KOPT-K1 (cell line): ENCODE measurements around the gene LGALS9C.
"Not testable (repeated sequence)": the region's sequence is repeated elsewhere in the genome, so short reads cannot be mapped to it uniquely, and the experiment has no call there.

Source experiments
- H3K27ac ChIP-seq: fragments of 200-600 bp; sonication (generic); 2 replicates; pipeline ENCODE4 v1.5.1; 2016; ENCODE audit warnings: antibody characterized with exemption, mild to moderate bottlenecking, low read depth, low read length; ENCODE audit not compliant: poor library complexity, severe bottlenecking
- H3K36me3 ChIP-seq: fragments of 200-600 bp; sonication (generic); 2 replicates; pipeline ENCODE4 v1.5.1; 2017; ENCODE audit warnings: antibody characterized with exemption, mild to moderate bottlenecking, low read length, moderate library complexity; ENCODE audit not compliant: insufficient read depth
- H3K9me3 ChIP-seq: fragments of 200-600 bp; sonication (generic); 2 replicates; pipeline ENCODE4 v1.5.1; 2017; ENCODE audit warnings: antibody characterized with exemption, low read length, mild to moderate bottlenecking; ENCODE audit not compliant: insufficient read depth, poor library complexity, severe bottlenecking

Gene LGALS9C

DNA sequence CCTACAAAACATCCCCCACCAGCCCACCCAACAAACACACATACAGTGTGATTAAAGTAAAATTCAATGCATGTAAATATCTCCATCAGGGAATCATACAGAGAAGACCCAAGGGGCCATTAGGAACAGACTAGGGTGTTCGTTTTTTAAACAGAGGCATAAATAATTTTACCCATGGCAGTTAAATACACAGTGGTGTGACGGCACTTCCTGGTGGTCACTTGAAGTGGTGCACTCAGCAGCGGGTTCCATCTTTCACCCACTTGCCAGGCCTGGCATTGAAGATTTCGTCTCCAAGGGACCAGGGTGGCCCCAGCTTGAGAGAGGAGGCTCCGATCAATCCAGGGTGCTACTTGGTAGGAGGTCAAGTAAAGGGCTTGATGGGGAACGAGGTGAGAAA lies 20.5 kb downstream of the LGALS9C start:
- H3K9me3 ChIP-seq, H3K36me3 ChIP-seq, H3K27ac ChIP-seq: not testable (repeated sequence)

DNA sequence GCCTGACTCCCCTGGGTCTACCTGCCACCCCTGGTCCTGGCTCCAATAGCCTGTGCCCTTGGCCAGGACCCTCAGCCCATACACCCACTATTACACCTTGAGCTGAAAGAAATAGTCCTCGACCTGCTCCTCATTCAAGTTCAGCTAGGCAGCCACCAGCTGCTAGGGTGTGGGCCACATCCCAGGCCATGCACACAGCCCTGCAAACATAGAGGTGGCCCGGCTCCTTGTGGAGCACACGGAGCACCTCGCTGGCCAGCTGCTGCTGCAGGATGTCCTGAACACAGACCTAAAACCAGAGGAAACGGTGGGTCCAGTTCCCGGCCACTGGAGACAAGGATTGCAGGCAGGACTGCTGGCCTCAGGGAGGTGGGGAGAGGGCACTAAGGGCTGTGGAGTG lies 22.5 kb downstream of the LGALS9C start:
- H3K27ac ChIP-seq, result not testable (repeated sequence)

DNA sequence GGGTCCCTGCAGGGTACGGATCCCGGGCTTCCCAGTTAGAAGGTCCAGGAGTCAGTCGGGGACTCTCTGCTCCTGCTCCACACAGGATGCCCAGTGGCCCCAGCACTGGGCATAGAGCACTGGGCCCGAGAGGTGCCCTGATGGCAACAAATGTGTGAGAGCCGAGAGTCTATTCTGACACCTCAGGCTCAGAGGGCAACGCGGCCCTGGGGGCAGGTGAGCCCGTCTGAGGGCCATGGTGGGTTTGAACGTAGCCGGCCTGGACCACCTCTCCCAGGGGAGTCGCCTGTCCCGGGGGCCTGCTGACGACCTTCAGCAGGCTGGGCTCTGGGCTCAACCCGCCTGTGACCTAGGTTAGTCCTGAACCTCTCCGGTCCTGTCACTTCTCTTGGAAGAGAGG lies 23.2 kb downstream of the LGALS9C start:
- not testable (repeated sequence) for H3K36me3 ChIP-seq

More for the DNA sequence above, 22.5 kb downstream of the LGALS9C start:
- not testable (repeated sequence) for H3K36me3 ChIP-seq, H3K9me3 ChIP-seq

DNA sequence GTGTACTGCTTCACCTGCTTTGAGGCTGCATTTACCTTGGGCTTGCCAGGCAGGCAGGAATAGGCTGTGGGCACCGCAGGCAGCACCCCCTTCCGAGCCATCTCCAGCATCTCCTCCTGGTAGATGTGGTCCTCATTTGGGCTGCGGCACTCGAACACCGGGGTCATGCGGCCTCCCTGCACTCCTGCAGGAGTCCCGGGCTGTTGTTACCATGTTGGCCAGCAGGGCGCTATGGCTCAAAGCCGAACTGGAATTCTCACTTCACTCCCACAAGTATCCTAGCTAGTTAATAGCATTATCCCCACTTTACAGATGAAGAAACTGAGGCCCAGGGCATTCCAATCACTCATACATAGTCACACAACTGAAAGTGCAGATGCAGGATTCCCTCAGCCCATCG lies 23.7 kb downstream of the LGALS9C start:
- not testable (repeated sequence) for H3K36me3 ChIP-seq

More for the DNA sequence above, 23.2 kb downstream of the LGALS9C start:
- H3K9me3 ChIP-seq, H3K27ac ChIP-seq: not testable (repeated sequence)

DNA sequence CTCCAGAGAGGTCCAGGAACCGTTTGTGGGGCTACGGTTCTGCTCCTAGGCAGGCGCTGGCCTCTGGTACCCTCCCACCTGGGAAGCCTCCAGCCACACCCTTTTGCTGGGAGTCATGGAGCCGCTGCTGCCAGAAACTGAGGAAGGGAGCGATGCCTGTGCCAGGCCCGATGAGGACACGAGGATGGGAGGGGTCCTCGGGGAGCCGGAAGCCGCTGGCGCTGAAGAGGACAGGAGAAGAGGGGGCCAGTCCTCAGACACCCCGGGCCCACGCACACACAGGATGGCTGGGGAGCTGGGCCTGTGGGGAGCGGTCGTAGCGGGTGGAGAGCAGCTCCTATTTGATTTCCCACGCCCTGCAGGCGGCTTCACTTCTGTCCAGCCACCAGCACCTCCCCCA lies 24.2 kb downstream of the LGALS9C start:
- H3K36me3 ChIP-seq, H3K27ac ChIP-seq, H3K9me3 ChIP-seq: not testable (repeated sequence)

More for the DNA sequence above, 23.7 kb downstream of the LGALS9C start:
- not testable (repeated sequence) for H3K9me3 ChIP-seq, H3K27ac ChIP-seq

DNA sequence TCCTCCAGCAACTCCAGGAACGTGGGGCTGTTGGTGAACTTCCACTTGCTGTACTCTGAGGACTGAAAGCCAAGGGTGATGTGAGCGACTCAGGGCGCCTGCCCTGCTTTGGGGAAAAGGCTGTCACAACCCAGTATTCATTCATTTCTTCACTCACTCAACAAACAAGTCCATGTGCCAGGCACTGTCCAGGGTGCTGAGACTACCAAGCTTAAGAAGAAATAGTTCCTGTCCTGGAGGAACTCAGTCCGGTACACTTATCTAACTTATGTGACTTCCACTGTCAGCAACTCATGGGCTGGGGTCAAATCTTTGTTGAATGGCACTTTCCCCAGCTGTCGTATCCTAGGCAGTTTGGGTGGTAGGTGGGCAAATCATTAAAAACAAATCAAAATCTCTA lies 26.6 kb downstream of the LGALS9C start:
- not testable (repeated sequence) for H3K27ac ChIP-seq, H3K36me3 ChIP-seq, H3K9me3 ChIP-seq

DNA sequence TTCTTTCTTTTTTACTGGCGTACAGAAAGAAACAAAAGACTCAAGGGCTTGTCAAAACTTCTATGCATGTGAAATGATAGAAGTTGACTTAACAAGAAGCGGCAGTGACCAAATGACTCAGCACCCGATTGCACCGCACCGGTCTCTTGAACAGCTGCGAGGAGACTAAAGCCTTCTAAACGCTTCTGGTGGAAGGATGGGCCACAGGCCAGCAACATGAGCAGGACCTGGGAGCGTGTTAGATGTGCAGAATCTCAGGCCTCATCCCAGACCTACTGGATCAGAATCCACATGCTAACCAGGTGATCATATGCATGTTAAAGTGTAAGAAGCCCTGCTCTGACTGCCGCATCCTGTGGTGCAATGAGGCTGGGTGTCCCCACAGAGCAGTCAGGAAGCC lies 31.1 kb downstream of the LGALS9C start:
- H3K27ac ChIP-seq, H3K9me3 ChIP-seq, H3K36me3 ChIP-seq: not testable (repeated sequence)

DNA sequence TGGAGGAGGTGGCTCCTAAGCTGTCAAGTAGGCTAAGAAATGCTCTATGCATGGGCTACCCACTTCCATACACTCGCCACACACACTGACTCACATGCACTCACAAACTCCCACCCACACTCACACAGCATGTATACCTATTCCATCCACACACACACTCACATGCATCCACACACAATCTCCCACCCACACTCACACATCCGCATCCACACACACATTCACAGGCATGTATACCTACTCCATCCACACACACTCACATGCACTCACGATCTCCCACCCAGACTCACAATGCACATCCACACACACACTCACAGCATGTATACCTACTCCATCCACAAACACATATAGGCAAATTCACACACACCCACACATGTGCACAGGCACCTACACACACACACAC lies 32.1 kb downstream of the LGALS9C start:
- not testable (repeated sequence) for H3K9me3 ChIP-seq, H3K36me3 ChIP-seq, H3K27ac ChIP-seq

DNA sequence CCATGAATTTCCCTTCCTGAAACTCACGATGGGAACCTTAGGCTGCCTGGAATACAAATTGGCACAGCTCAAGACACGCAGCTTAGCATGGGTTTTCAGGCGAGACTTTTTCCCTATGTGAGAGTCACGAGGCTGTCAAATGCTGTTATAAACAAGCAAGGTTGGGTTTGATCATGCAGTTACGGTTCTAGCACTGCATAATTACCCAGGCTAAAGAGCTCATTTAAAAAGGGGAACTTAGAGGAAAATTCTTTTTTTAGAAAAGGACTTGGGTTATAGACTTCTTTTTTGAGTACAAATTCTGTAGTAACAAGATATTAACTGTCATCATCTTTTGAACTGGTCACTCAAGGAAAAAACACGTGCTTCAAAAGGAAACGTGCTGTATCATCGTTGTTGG lies 44.5 kb downstream of the LGALS9C start:
- H3K9me3 ChIP-seq, H3K27ac ChIP-seq, H3K36me3 ChIP-seq: not testable (repeated sequence)

DNA sequence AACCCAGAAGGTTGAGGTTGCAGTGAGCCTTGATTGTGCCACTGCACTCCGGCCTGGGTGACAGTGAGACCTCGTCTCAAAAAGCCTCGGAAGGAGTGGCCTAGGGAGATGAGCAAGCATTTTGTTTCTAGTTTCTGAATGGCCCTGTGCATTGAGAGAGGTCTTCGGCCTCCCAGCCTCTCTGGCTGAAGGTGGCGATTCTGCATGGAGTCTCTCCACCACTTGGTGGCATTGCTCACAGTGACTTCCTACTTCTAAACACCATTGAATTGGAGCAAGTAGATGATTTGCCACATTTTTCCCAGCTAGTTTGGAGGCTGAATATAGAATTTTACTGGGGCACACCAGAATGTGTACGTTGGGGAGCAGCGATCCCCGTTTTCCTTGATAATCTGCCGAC lies 48.4 kb downstream of the LGALS9C start:
- H3K27ac ChIP-seq, H3K9me3 ChIP-seq, H3K36me3 ChIP-seq: not testable (repeated sequence)

DNA sequence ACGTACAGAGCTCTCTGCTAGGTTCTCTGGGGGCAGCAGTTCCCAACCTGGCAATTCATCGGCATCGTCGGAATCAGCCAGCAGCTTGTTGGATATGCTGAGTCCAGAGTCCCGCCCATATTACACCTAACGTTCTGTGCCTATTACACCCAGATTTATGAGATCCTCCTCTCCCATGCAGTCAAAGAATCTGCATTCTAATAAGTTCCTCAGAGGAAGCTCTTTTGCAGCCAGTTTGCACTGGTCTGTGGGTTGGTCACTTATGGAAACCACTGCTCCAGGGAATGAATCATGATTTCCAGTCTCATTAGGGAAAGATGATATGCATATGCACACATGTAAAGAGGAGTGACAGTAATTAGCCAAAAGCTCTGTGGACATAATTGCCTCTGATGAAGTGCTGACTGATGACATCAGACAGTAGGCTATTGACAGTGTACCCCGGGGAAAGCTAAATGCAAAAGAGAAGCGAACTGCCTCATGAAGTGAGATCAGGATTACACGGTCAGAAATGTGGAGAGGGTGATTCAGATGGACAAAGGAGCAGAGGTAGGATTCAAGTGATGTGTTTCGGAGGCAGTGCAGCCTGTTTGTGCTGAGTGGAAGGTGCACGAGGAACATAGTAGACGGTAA lies 49.7 kb downstream of the LGALS9C start:
- not testable (repeated sequence) for H3K36me3 ChIP-seq, H3K9me3 ChIP-seq, H3K27ac ChIP-seq

DNA sequence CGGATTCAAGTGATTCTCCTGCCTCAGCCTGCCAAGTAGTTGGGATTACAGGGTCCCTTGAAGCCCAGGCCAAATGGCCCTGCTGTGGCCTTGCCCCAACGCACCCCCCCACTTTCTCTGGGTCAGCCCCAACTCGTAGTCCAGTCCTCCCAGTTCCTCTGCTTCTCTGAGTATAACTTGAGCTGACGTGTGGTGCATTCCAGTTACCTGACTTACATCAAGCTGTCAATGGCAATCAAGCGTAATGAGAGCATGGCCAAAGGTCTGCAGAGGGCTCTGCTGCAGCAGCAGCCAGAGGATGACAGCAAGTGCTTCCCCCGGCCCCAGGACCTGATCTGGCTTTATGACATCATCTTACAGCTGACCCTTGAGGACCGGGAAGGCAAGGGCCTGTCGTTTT lies 50.8 kb downstream of the LGALS9C start:
- H3K27ac ChIP-seq, H3K9me3 ChIP-seq, H3K36me3 ChIP-seq: not testable (repeated sequence)

DNA sequence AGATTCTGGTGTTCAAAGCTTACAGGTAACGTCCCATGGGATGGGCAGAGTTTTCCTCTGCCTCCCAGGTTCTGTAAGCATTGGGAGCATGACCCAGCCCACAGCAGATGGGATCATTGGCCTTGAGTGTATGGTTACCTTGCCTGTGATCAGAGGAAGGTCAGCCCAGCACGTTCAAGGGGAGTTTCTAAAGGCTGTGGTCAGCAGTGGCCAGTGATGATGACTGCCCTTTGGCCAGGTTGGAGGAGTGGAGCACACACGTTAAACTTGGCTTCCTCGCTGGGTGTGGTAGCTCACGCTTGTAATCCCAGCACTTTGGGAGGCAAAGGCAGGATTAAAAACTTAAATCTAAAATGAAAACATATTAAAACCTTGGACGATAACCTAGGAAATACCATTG lies 51.8 kb downstream of the LGALS9C start:
- H3K9me3 ChIP-seq, H3K27ac ChIP-seq, H3K36me3 ChIP-seq: not testable (repeated sequence)

DNA sequence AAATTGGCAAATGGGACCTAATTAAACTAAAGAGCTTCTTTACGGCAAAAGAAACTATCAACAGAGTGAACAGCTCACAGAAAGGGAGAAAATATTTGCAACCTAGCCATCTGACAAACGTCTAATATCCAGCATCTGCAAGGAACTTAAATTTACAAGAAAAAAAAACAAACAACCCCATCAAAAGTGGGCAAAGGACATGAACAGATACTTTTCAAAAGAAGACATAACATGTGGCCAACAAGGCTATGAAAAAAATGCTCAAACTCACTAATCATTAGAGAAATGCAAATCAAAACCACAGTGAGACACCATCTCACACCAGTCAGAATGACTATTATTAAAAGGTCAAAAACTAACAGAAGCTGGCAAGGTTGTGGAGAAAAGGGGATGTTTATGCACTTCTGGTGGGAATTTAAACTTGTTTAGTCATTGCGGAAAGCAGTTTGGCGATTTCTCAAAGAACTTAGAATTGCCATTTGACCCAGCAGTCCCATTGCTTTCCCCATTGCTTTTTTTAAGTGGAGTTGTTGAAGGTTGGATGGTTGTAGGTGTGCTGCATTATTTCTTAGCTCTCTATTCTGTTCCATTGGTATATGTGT lies 52.4 kb downstream of the LGALS9C start:
- not testable (repeated sequence) for H3K9me3 ChIP-seq, H3K27ac ChIP-seq, H3K36me3 ChIP-seq

DNA sequence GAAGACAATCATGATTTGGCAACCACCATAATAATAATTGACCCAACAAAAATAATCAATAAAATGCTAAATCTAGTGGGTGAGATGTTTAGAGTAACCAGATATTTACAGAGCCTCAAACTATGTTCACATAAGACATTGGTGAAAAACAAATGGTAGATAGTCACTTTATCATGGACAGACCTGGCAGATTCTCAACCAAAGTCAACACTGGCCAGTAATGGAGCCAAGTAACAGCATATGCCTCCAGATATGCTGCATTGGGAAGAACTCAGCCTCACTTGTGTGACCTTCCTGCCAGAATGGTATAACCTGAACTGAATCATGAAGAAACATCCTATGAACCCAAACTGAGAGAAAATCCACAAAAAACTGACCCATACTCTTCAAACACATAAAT lies 53.8 kb downstream of the LGALS9C start:
- not testable (repeated sequence) for H3K27ac ChIP-seq, H3K9me3 ChIP-seq, H3K36me3 ChIP-seq

DNA sequence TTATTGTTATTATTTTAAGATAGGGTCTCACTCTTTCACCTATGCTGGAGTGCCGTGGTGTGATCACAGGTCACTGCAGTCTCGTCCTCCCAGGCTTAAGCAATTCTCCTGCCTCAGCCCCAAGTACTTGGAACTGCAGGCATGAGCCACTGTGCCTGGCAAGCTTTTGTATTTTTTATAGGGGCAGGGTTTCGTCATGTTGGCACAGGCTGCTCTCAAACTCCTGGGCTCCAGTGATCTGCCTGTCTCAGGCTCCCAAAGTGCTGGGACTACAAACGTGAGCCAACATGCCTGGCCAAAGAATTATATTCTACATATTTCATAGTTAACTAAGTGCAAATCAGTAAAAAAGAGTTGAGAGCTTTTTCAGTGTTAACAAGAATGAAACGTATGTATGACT lies 65.6 kb downstream of the LGALS9C start:
- not testable (repeated sequence) for H3K36me3 ChIP-seq, H3K27ac ChIP-seq, H3K9me3 ChIP-seq
